ENCODE results near the gene PHC3. TPM values are rescaled to one million over a fixed set of nuclear protein-coding genes. Genes with fewer than 3 reads are reported as not detected.
"Not testable (repeated sequence)": the region's sequence is repeated elsewhere in the genome, so short reads cannot be mapped to it uniquely, and the experiment has no call there.

The PHC3 gene
- total RNA-seq, 1 donor from 2014 or later = 26.7 TPM

- ATAC-seq = no peak
Measured at GRCh38 chr3:170117134-170117533, 64.4 kb downstream of the PHC3 start.

- ATAC-seq = not testable (repeated sequence)
Measured at GRCh38 chr3:170114165-170114564, 67.4 kb downstream of the PHC3 start.

- no peak for ATAC-seq
Measured at GRCh38 chr3:170111147-170111771, 70.3 kb downstream of the PHC3 start.

- no peak for ATAC-seq
Measured at GRCh38 chr3:170109579-170110293, 71.8 kb downstream of the PHC3 start.

GRCh38 chr3:170108955-170109354 is 72.6 kb downstream of the PHC3 start:
- ATAC-seq = no peak

- ATAC-seq = no peak
Measured at GRCh38 chr3:170107941-170108340, 73.6 kb downstream of the PHC3 start.

- no peak for ATAC-seq
Measured at GRCh38 chr3:170102431-170102830, 79.1 kb downstream of the PHC3 start.

- no peak for ATAC-seq
Measured at GRCh38 chr3:170100944-170101343, 80.6 kb downstream of the PHC3 start.

- no peak for ATAC-seq
Measured at GRCh38 chr3:170098753-170099152, 82.8 kb downstream of the PHC3 start.

- ATAC-seq = no peak
Measured at GRCh38 chr3:170096342-170096741, 85.2 kb downstream of the PHC3 start.

GRCh38 chr3:170095771-170096170 is 85.8 kb downstream of the PHC3 start:
- no peak for ATAC-seq

GRCh38 chr3:170092907-170093306 is 88.6 kb downstream of the PHC3 start:
- ATAC-seq = no peak

- no peak for ATAC-seq
Measured at GRCh38 chr3:170090601-170090981, 90.9 kb downstream of the PHC3 start.

- ATAC-seq = no peak
Measured at GRCh38 chr3:170089862-170090600, 91.5 kb downstream of the PHC3 start.

GRCh38 chr3:170085396-170085795 is 96.1 kb downstream of the PHC3 start:
- no peak for ATAC-seq

- no peak for ATAC-seq
Measured at GRCh38 chr3:170083343-170083742, 98.2 kb downstream of the PHC3 start.

- no peak for ATAC-seq
Measured at GRCh38 chr3:170081079-170081741, 100.3 kb downstream of the PHC3 start.

- no peak for ATAC-seq
Measured at GRCh38 chr3:170080605-170081004, 100.9 kb downstream of the PHC3 start.

GRCh38 chr3:170079536-170080165 is 101.9 kb downstream of the PHC3 start:
- no peak for ATAC-seq

GRCh38 chr3:170078620-170079281 is 102.8 kb downstream of the PHC3 start:
- no peak for ATAC-seq

- no peak for ATAC-seq
Measured at GRCh38 chr3:170077361-170077760, 104.2 kb downstream of the PHC3 start.

GRCh38 chr3:170076715-170077238 is 104.8 kb downstream of the PHC3 start:
- no peak for ATAC-seq

All from esophagus mucosa (tissue), 1 donor.